NCI-H1694 (cell line): ENCODE measurements around the gene USP7.

Experiments
- DNase-seq: peaks from one replicate; lab custom pipeline; 2025; lab: John Stamatoyannopoulos, UW

The USP7 gene

DNA sequence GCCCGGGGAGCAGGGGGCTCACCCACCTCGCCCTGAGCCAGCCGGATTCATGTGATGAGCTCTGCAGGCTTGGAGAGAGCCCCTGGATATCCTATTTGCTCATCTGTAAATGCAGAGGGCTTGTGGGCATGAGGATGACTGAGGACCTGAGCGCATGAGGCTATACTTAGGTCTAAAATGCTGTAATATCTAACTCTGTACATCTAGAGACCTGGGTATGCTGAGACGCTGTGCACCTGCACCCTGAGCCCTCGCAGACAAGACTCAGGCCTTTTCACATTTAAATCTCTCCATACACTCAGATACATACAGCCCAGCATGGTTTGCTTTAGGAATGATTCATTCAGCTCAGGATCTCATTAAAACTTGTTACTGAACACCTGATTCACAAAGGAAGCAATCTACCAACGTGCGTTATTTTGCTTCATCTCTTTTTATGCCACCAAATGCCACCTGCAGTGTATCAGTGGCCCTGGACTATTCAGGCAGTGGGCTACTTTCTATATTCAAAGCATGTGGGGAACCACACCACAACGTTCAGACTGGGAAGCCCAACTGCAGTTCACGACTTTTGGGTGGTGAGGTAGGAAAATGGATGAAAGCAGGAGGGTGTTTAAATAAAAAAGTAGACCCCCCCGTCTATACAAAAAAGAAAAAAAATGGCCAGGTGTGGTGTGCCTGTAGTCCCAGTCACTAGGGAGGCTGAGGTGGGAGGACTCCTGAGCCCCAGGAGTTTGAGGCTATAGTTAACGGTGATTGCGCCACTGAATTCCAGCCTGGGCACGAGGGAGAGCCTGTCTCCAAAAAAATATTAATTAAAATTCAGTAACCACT is 12.0 kb downstream of the USP7 start:
- no peak for DNase-seq

- no peak for DNase-seq
These were observed 13.1 kb downstream of the USP7 start for GRCh38 chr16:8950580-8951077.

GRCh38 chr16:8949536-8950418 is 13.9 kb downstream of the USP7 start:
- DNase-seq = no peak

DNA sequence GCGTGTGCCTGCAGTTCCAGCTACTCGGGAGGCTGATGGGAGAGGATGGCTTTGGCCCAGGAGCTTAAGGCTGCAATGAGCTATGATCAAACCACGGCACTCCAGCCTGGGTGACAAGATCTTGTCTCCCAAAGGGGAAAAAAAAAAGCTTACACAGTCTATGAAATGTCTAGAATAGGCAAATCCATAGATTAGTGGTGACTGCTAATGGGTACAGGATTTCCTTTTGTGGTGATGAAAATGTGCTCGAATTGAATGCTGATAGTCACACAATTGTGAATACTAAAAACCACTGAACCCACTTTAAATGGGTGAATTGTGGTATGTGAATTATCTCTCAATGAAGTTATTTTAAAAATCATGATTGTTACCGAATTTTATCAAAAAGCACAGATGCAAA is 14.9 kb downstream of the USP7 start:
- no peak for DNase-seq

DNA sequence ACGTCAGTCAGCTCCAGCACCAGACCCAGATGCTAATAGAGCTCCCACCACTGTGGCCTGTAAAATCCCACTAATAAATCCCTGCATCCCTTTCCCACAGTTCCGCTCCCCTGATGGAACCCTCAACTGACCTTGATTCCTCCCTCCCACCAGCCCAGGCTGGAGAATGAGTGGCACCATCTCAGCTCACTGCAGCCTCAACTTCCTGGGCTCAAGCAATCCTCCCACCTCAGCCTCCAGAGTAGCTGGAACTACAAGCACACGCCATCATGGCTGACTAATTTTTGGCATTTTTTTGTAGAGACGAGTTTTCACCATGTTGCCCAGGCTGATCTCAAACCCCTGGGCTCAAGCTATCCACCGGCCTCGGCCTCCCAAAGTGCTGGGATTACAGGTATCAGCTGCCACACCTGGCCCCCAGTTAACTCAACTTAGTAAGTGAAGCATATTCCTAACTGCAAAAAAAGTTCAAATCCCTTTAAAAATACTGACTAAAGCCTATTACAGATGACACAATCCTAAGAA is 15.6 kb downstream of the USP7 start:
- no peak for DNase-seq

- DNase-seq = peak; percentile 26
These were observed 17.2 kb downstream of the USP7 start for GRCh38 chr16:8946544-8946943.

- no peak for DNase-seq
These were observed 17.9 kb downstream of the USP7 start for GRCh38 chr16:8945626-8946296.

DNA sequence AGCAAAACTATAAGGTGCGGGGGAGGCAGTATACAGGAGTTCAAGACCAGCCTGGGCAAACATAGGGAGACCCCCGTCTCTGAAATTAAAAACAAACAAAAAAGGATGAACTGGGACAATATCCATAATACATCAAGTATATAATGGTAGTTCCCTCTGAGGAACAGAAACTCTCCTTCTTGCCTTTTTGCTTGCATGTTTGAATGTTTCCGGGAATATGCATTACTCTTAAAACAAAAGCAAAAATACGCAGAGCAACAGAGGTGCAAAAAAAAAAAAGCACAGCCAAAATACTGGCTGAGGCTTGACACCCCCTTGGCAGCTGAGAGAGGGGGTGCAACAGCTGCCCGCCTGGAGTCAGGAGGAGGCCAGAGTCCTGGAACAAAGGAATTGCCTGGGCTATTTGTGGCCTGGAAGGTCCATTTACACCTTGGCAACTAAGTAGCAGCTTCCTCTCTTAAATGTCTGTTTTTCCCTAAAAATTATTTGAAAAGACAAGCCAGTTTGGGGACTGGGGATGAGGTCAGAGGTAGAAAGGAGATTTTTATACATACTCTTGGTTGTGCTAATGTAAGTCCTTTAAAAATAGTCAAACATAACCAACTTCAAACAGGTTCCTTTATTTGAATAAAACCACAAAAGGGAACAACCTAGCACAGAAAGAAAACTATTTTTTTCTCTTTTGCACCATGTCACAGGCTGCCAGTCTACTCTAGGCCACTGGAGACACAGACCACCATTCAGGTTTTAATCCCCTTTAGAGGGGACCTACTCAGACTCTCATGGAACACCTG is 19.5 kb downstream of the USP7 start:
- no peak for DNase-seq

GRCh38 chr16:8943001-8943763 is 20.5 kb downstream of the USP7 start:
- DNase-seq = no peak

GRCh38 chr16:8941718-8942344 is 21.9 kb downstream of the USP7 start:
- DNase-seq = no peak

GRCh38 chr16:8937803-8938202 is 25.9 kb downstream of the USP7 start:
- no peak for DNase-seq

DNA sequence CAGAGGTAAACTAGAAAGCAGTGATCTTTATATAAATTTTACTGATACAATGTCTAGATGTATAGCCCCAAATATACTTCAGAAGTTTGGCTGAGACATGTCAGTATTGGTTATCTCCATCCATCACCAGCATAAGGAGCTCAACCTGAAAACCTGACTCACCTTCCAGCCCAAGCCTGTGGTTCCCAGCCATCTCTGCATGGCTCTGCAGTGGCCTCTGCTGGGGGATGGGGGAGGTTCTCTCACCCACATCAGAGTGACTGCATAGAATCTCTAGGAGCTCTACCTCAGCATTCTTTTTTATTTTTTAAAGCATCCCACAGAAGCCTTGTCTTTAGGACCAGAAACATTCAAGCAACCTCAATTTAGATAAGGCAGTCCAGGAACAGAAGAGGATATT is 27.3 kb downstream of the USP7 start:
- DNase-seq = peak; percentile 7

- DNase-seq = no peak
These were observed 27.7 kb downstream of the USP7 start for GRCh38 chr16:8935989-8936388.

- no peak for DNase-seq
These were observed 29.1 kb downstream of the USP7 start for GRCh38 chr16:8934601-8935000.

- no peak for DNase-seq
These were observed 31.8 kb downstream of the USP7 start for GRCh38 chr16:8931859-8932258.

DNA sequence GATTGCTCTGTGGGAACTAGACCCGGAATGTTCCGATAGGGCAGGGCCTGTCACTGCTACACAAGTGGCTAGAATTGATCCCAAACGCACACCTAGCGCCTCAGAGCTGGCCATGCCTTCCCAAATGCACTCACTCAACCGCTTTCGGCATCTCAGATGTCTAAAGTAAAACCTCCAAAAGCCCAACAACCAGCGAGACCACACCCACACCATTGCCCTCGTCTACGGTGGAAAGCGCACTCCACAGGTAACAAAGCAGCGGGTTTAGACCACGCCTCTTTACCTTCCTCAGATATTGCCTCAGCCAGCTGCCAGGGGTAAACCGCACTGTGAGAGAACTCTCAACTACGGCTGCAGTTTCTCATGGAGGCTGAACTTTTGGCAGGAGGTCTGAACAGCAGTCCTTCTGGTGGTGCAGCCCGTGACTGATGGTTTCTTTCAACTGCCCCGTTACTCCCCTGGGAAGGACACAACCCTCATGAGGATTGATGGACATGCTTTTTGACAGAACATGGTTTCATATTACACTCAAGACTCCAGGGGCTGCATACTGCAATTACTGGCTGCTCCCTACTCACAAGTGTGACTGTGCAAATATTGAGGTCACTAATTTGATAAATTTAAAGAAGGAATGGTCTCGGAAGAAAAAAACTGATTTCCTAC is 34.5 kb downstream of the USP7 start:
- no peak for DNase-seq

- DNase-seq = no peak
These were observed 35.2 kb downstream of the USP7 start for GRCh38 chr16:8928467-8928957.

DNA sequence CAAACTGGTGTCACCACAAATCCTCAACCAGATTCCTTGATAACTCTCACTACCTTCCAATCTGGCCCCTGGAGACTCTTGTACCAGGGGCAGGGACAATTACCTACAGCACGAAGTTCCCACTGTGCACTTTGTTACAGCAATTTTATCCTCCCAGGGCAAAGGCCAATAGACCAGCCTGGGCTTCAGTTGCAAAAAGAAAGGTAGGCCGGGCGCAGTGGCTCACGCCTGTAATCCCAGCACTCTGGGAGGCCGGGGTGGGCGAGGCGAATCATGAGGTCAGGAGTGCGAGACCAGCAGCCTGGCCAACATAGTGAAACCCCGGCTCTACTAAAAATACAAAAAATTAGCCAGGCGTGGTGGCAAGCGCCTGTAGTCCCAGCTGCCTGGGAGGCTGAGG is 36.9 kb downstream of the USP7 start:
- no peak for DNase-seq

- no peak for DNase-seq
These were observed 38.3 kb downstream of the USP7 start for GRCh38 chr16:8925455-8925854.
